Colonic mucosa (tissue), 4 donors: ENCODE results near the gene YIPF6. TPM values are rescaled to one million over a fixed set of nuclear protein-coding genes. Genes with fewer than 3 reads are reported as not detected.
"Not testable (repeated sequence)": the region's sequence is repeated elsewhere in the genome, so short reads cannot be mapped to it uniquely, and the experiment has no call there.

ENCODE experiments used
- DNase-seq: peaks from one replicate; pipeline ENCODE4 v3.0.0-alpha.2; 2020
- H3K27ac ChIP-seq: fragments of 200-600 bp; one replicate; pipeline ENCODE4 v1.8.0; 2021
- H3K27me3 ChIP-seq: fragments of 200-600 bp; one replicate; pipeline ENCODE4 v1.8.0; 2021
- H3K36me3 ChIP-seq: fragments of 200-600 bp; one replicate; pipeline ENCODE4 v1.8.0; 2021
- H3K4me1 ChIP-seq: fragments of 200-600 bp; one replicate; pipeline ENCODE4 v1.8.0; 2021; ENCODE audit warnings: mild to moderate bottlenecking
- H3K4me3 ChIP-seq: fragments of 200-600 bp; one replicate; pipeline ENCODE4 v1.8.0; 2021
- H3K9ac ChIP-seq, 2 donors: one replicate each; pipeline ENCODE4 v1.7.0; 2013; ENCODE audit warnings: control low read depth in 2 of 2, low read depth in 2 of 2, low read length in 2 of 2
- H3K9me3 ChIP-seq: fragments of 200-600 bp; one replicate; pipeline ENCODE4 v1.8.0; 2021
- intact Hi-C: fragments of 100-400 bp; cut with DNase I; formaldehyde crosslinking; loops from one replicate; pipeline ENCODE4 v1.14.1; 2022
- total RNA-seq, 2 donors: library from RNA; stranded (reverse); fragmentation: NEBNext Ultra II Directional in 1 of 2; extraction: Animal tissue kit (Norgen Biotek cat#: 25700) in 1 of 2; gene quantifications; one replicate each; pipeline ENCODE4 v1.2.1, GENCODE V29; 2021
- TF ChIP-seq, protein P1 (sequence below): fragments of 200-600 bp; IDR thresholded peaks from one replicate; pipeline ENCODE4 v1.8.0; 2022; ENCODE audit warnings: antibody characterized with exemption, mild to moderate bottlenecking
- donor health status: healthy.
- donor health status: DM: no; HTN: no; CAD: no.
- donor health status: DM: no; HTN: no; CAD: no.

The YIPF6 gene
- total RNA-seq, 2 donors from 2014 or later, result 44.3 to 58.1 TPM

DNA sequence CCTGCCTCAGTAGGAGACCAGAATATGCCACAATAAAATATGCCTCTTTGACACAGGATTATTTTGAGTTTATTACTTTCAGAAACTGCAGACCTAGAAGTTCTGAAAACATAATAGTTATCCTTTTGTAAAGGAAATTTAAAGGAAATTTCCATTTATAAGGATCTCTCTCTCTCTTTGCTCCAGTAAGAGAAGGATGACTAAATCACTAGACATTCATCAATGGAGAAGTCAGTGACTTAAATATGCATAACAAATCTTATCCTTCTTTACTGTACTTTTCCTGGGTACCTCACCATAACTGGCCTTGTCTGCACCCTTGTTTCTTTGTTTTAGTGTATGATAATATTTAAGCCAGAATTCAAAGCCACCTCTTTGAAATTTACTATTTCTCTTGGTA is 37.3 kb upstream of the YIPF6 start:
- intact Hi-C loops, result no loop called here
- no peaks in the 10 kb centered on the region for H3K4me1 ChIP-seq
- no peak overlapping the region for H3K27ac ChIP-seq
- H3K9ac ChIP-seq, result no peak overlapping the region
- H3K4me3 ChIP-seq, result no peak overlapping the region
- TF ChIP-seq, protein P1, sequence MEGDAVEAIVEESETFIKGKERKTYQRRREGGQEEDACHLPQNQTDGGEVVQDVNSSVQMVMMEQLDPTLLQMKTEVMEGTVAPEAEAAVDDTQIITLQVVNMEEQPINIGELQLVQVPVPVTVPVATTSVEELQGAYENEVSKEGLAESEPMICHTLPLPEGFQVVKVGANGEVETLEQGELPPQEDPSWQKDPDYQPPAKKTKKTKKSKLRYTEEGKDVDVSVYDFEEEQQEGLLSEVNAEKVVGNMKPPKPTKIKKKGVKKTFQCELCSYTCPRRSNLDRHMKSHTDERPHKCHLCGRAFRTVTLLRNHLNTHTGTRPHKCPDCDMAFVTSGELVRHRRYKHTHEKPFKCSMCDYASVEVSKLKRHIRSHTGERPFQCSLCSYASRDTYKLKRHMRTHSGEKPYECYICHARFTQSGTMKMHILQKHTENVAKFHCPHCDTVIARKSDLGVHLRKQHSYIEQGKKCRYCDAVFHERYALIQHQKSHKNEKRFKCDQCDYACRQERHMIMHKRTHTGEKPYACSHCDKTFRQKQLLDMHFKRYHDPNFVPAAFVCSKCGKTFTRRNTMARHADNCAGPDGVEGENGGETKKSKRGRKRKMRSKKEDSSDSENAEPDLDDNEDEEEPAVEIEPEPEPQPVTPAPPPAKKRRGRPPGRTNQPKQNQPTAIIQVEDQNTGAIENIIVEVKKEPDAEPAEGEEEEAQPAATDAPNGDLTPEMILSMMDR, result no peak
- no peaks in the 10 kb centered on the region for H3K9me3 ChIP-seq
- H3K36me3 ChIP-seq, result no peaks in the 10 kb centered on the region
- no peaks in the 10 kb centered on the region for H3K27me3 ChIP-seq
- DNase-seq, result no peak

DNA sequence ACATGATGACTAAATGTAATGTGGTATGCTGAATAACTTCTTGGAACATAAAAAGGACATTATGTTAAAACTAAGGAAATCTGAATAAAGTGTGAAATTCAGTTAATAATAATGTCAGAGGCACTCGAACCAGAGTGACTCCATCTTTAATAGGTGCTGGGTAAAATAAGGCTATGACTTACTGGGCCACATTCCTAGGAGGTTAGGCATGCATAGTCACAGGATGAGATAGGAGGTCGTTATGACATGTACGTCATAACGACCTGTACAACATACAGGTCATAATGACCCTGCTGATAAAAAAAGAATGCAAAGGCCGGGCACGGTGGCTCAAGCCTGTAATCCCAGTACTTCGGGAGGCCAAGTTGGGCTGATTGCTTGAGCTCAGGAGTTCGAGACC is 36.7 kb upstream of the YIPF6 start:
- intact Hi-C loops, result no loop called here
- H3K27ac ChIP-seq, result no peak overlapping the region
- TF ChIP-seq, protein P1, result no peak
- H3K4me3 ChIP-seq, result no peak overlapping the region
- H3K9ac ChIP-seq, result no peak overlapping the region
- no peak for DNase-seq
- H3K4me1 ChIP-seq, result no peaks in the 10 kb centered on the region
- H3K9me3 ChIP-seq, result no peaks in the 10 kb centered on the region
- H3K36me3 ChIP-seq, result no peaks in the 10 kb centered on the region
- H3K27me3 ChIP-seq, result no peaks in the 10 kb centered on the region

DNA sequence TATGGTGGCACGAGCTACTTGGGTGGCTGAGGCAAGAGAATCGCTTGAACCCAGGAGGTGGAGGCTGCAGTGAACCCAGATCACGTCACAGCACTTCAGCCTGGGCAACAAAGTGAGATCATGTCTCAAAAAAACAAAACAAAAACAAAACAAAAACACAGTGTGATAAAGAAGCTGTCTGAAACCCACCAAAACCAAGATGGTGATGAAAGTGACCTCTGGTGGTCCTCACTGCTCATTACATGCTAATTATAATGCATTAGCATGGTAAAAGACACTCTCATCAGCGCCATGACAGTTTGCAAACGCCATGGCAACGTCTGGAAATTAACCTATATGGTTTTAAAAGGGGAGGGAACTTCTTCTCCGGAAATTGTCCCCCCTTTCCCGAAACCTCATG is 36.2 kb upstream of the YIPF6 start:
- no peaks in the 10 kb centered on the region for H3K36me3 ChIP-seq
- no peaks in the 10 kb centered on the region for H3K4me1 ChIP-seq
- H3K27me3 ChIP-seq, result no peaks in the 10 kb centered on the region
- DNase-seq, result no peak
- no peak overlapping the region for H3K4me3 ChIP-seq
- intact Hi-C loops, result no loop called here
- TF ChIP-seq, protein P1, result no peak
- no peaks in the 10 kb centered on the region for H3K9me3 ChIP-seq
- no peak overlapping the region for H3K9ac ChIP-seq
- H3K27ac ChIP-seq, result no peak overlapping the region

DNA sequence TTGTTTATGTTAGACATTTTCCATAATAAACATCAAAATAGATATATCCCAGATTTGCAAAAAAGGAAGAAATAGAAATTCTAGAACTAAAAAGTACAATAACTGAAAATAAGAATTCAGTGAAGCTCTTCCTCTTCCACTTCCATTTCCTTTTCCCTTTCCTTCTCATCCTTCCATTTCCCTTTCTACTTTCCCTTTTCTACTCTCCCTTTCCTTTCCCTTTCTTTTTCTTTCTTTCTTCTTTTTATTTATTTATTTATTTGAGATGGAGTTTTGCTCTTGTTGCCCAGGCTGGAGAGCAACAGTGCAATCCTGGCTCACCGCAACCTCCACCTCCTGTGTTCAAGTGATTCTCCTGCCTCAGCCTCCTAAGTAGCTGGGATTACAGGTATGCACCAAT is 35.0 kb upstream of the YIPF6 start:
- DNase-seq, result no peak
- Histone ChIP-seq H3K9me3 (no peaks in the 10 kb centered on the region), H3K36me3 (no peaks in the 10 kb centered on the region), H3K27ac (no peak overlapping the region), H3K4me1 (no peaks in the 10 kb centered on the region), H3K4me3 (no peak overlapping the region), H3K27me3 (no peaks in the 10 kb centered on the region), H3K9ac (no peak overlapping the region)
- intact Hi-C loops, result no loop called here
- TF ChIP-seq, protein P1, result no peak

DNA sequence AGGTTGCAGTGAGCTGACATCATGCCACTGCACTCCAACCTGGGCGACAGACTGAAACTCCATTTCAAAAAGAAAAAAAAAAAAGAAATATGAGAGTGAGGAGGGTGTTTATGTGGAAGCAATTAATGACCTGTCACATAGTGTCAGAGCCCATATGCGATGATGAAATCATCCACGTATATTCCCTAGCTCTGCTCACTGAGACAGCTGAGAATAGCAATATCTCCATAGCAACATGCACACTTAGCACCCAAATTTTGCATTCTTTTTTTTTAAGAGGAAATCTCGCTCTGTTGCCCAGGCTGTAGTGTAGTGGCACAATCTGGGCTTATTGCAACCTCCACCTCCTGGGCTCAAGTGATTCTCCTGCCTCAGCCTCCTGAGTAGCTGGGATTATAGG is 34.1 kb upstream of the YIPF6 start:
- H3K9me3 ChIP-seq, result no peaks in the 10 kb centered on the region
- H3K9ac ChIP-seq, result no peak overlapping the region
- H3K4me3 ChIP-seq, result no peak overlapping the region
- intact Hi-C loops, result no loop called here
- H3K27ac ChIP-seq, result no peak overlapping the region
- TF ChIP-seq, protein P1, result no peak
- no peaks in the 10 kb centered on the region for H3K4me1 ChIP-seq
- no peak for DNase-seq
- H3K36me3 ChIP-seq, result no peaks in the 10 kb centered on the region
- H3K27me3 ChIP-seq, result no peaks in the 10 kb centered on the region

DNA sequence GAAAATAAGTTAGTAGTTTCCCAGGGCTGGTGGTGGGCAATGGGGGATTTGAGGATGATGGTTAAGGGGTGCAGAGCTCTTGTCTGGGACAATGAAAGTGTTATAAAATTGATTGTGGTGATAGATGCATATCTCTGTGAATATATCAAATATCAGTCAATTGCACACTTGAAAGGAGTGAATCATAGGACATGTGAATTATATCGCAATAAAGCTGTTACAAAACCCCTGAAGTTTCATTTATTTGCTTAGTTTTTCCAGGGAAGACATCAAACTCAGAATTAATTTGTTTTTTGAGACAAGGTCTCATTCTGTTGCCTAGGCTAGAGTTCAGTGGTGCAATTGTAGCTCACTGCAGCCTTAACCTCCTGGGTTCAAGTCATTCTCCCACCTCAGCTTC is 17.9 kb upstream of the YIPF6 start:
- TF ChIP-seq, protein P1, result no peak
- intact Hi-C loops, result no loop called here
- H3K4me1 ChIP-seq, result no peaks in the 10 kb centered on the region
- H3K36me3 ChIP-seq, result no peaks in the 10 kb centered on the region
- H3K27ac ChIP-seq, result no peak overlapping the region
- no peaks in the 10 kb centered on the region for H3K9me3 ChIP-seq
- H3K27me3 ChIP-seq, result no peaks in the 10 kb centered on the region
- no peak overlapping the region for H3K4me3 ChIP-seq
- no peak for DNase-seq
- H3K9ac ChIP-seq, result no peak overlapping the region

DNA sequence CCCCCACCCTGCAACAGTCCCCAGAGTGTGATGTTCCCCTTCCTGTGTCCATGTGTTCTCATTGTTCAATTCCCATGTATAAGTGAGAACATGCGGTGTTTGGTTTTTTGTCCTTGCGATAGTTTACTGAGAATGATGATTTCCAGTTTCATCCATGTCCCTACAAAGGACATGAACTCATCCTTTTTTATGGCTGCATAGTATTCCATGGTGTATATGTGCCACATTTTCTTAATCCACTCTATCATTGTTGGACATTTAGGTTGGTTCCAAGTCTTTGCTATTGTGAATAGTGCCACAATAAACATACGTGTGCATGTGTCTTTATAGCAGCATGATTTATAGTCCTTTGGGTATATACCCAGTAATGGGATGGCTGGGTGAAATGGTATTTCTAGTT is 12.7 kb upstream of the YIPF6 start:
- H3K9ac ChIP-seq, H3K9me3 ChIP-seq, intact Hi-C loops, H3K27me3 ChIP-seq, H3K4me3 ChIP-seq, H3K36me3 ChIP-seq, DNase-seq, H3K4me1 ChIP-seq, H3K27ac ChIP-seq: not testable (repeated sequence)
